Smooth muscle cell (in vitro differentiated cells): Measurements from ENCODE around the gene ADSS2. TPM values are rescaled to one million over a fixed set of nuclear protein-coding genes. Genes with fewer than 3 reads are reported as not detected.

Experiments used
- DNase-seq: peaks from one replicate; lab custom pipeline; 2025; ENCODE audit not compliant: unreplicated experiment; lab: John Stamatoyannopoulos, UW
- H2AFZ ChIP-seq: fragments of 200-600 bp; sonication (generic); 2 replicates; pipeline ENCODE4 v1.6.0; 2016; ENCODE audit warnings: antibody characterized with exemption, low read depth, mild to moderate bottlenecking
- H3F3A ChIP-seq: fragments of 200-600 bp; sonication (generic); 2 replicates; pipeline ENCODE4 v1.6.0; 2017; ENCODE audit warnings: antibody characterized with exemption, low read depth
- H3K27ac ChIP-seq: fragments of 200-600 bp; sonication (generic); 2 replicates; pipeline ENCODE4 v1.5.1; 2016; ENCODE audit warnings: low read depth, mild to moderate bottlenecking
- H3K27me3 ChIP-seq: fragments of 200-600 bp; sonication (generic); 2 replicates; pipeline ENCODE4 v1.6.1; 2016; ENCODE audit warnings: low read depth, mild to moderate bottlenecking
- H3K36me3 ChIP-seq: fragments of 200-600 bp; sonication (generic); 2 replicates; pipeline ENCODE4 v1.5.1; 2016; ENCODE audit warnings: low read depth
- H3K4me1 ChIP-seq: fragments of 200-600 bp; sonication (generic); 2 replicates; pipeline ENCODE4 v1.5.1; 2016; ENCODE audit warnings: low read depth
- H3K4me2 ChIP-seq: fragments of 200-600 bp; sonication (generic); 2 replicates; pipeline ENCODE4 v1.6.0; 2016; ENCODE audit warnings: mild to moderate bottlenecking
- H3K4me3 ChIP-seq: fragments of 200-600 bp; sonication (generic); 2 replicates; pipeline ENCODE4 v1.5.1; 2016; ENCODE audit warnings: mild to moderate bottlenecking
- H3K79me2 ChIP-seq: fragments of 200-600 bp; sonication (generic); 2 replicates; pipeline ENCODE4 v1.6.0; 2016; ENCODE audit warnings: low read depth, mild to moderate bottlenecking
- H3K9ac ChIP-seq: fragments of 200-600 bp; sonication (generic); 2 replicates; pipeline ENCODE4 v1.6.0; 2016; ENCODE audit warnings: low read depth
- H3K9me3 ChIP-seq: fragments of 200-600 bp; sonication (generic); replicated peaks from 2 replicates; pipeline ENCODE4 v1.5.1; 2016; ENCODE audit warnings: low read depth
- H4K20me1 ChIP-seq: fragments of 200-600 bp; sonication (generic); 2 replicates; pipeline ENCODE4 v1.6.0; 2016; ENCODE audit warnings: low read depth
- WGBS: methylation state at CpG from one replicate; pipeline ENCODE4 v1.1.7; 2016; ENCODE audit warnings: low lambda C conversion rate; 5-methylcytosine and 5-hydroxymethylcytosine counted together
- polyA plus RNA-seq: library from polyadenylated mRNA; unstranded; fragments of >200 nt; fragmentation: Nextera tagmentation; extraction: Ambion mirVana; gene quantifications from 2 replicates; pipeline ENCODE4 v1.2.1, GENCODE V29; 2016
- total RNA-seq: library from RNA; depleted of rRNA; stranded (reverse); fragments of >200 nt; gene quantifications from 2 replicates; pipeline ENCODE4 v1.2.3, GENCODE V29; 2014
- TF ChIP-seq, protein P1 (sequence below): fragments of 200-600 bp; sonication (generic); IDR thresholded peaks from 2 replicates; pipeline ENCODE4 v1.5.1; 2017; ENCODE audit warnings: borderline replicate concordance, mild to moderate bottlenecking, antibody characterized with exemption; ENCODE audit not compliant: insufficient read depth, poor library complexity, severe bottlenecking

ADSS2 gene
- total and polyA plus RNA-seq, 2 experiments from 2014 or later: 13.8 to 35.1 TPM

DNA sequence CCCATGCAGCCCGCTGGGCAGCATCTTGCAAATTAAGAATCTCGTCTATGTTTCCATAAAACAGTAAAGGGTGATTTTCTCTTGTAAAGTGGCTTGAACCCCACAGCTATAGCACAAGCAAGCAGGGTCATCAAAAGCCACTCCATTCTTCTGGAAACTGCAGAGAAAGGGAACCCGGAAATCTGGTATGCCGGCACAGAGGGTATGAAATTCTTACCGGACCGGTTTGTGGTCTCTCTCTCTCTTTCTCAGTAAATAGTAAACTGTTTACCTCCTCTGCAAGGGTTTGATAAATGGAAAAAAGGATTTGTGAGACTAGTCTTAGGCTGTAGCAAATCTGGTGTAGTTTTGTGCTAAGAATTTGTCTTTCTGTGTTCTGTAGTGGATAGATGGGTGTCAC is 2.7 kb upstream of the ADSS2 start:
- Histone ChIP-seq H3K9me3 (no peaks in the 10 kb centered on the region), H3K27ac (peak overlapping the region; percentile 18), H3K9ac (no peak overlapping the region), H4K20me1 (no peaks in the 10 kb centered on the region), H3K79me2 (peaks cover 14% of the 10 kb centered on the region), H3F3A (no peaks in the 10 kb centered on the region), H3K4me1 (peaks cover 36% of the 10 kb centered on the region), H3K4me2 (peak overlapping the region; percentile 53), H3K4me3 (peak overlapping the region; percentile 13), H2AFZ (peak overlapping the region; percentile 65), H3K36me3 (no peaks in the 10 kb centered on the region), H3K27me3 (no peaks in the 10 kb centered on the region)
- TF ChIP-seq, protein P1, sequence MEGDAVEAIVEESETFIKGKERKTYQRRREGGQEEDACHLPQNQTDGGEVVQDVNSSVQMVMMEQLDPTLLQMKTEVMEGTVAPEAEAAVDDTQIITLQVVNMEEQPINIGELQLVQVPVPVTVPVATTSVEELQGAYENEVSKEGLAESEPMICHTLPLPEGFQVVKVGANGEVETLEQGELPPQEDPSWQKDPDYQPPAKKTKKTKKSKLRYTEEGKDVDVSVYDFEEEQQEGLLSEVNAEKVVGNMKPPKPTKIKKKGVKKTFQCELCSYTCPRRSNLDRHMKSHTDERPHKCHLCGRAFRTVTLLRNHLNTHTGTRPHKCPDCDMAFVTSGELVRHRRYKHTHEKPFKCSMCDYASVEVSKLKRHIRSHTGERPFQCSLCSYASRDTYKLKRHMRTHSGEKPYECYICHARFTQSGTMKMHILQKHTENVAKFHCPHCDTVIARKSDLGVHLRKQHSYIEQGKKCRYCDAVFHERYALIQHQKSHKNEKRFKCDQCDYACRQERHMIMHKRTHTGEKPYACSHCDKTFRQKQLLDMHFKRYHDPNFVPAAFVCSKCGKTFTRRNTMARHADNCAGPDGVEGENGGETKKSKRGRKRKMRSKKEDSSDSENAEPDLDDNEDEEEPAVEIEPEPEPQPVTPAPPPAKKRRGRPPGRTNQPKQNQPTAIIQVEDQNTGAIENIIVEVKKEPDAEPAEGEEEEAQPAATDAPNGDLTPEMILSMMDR: no peak
- DNase-seq: no peak
- WGBS: 41% methylated on average over 6 of the region's 6 CpGs

DNA sequence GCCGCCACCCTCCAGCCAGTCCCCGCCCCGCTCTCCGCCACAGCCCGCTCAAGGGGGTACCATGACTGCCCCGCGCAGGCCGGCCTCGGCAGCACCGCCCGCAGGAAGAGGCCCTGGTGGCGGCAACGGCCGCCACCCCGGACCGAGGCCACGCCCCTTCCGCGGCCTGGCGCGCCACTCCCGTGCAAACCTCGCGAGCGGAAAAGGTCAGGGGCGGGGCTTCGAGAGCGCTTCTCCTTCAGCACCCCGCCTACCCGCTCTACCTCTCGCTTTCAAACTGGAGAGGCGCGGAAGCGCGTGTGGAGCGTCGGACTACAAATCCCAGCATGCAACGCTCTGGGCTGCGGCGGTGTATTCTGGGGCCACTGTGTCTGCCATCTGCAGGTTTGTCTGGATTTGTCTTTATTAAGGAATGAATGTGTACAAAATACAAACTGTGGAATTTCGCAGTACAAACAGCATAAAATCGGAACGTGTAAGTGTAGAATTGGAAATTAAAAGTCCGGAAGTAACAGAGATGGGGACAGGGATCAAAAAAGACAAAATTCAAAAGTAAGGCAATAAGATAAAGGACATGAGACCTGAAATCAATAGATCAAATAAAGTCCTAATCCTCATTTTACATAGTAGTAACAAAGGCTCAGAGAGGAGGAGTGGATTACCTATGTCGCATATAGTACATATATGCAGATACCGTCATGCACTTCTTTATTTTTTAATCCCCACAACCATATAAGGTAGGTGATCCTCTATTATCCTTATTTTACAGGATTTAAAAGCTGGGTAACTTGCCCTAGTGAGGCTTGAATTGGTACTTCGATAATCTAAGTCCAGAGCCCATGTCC is 464 bp upstream of the ADSS2 start:
- no peak overlapping the region for H3K9ac ChIP-seq
- no peaks in the 10 kb centered on the region for H3F3A ChIP-seq
- no peaks in the 10 kb centered on the region for H3K9me3 ChIP-seq
- H3K79me2 ChIP-seq: peaks cover 36% of the 10 kb centered on the region
- no peaks in the 10 kb centered on the region for H3K36me3 ChIP-seq
- peak overlapping the region; percentile 22 for H3K27ac ChIP-seq
- peak overlapping the region; percentile 97 for H2AFZ ChIP-seq
- WGBS: 10% methylated on average over 36 of the region's 47 CpGs
- H3K4me2 ChIP-seq: peak overlapping the region; percentile 89
- TF ChIP-seq, protein P1: peak; percentile 24
- DNase-seq: peak; percentile 95
- peak overlapping the region; percentile 88 for H3K4me3 ChIP-seq
- H3K4me1 ChIP-seq: peaks cover 58% of the 10 kb centered on the region
- H3K27me3 ChIP-seq: no peaks in the 10 kb centered on the region
- no peaks in the 10 kb centered on the region for H4K20me1 ChIP-seq

DNA sequence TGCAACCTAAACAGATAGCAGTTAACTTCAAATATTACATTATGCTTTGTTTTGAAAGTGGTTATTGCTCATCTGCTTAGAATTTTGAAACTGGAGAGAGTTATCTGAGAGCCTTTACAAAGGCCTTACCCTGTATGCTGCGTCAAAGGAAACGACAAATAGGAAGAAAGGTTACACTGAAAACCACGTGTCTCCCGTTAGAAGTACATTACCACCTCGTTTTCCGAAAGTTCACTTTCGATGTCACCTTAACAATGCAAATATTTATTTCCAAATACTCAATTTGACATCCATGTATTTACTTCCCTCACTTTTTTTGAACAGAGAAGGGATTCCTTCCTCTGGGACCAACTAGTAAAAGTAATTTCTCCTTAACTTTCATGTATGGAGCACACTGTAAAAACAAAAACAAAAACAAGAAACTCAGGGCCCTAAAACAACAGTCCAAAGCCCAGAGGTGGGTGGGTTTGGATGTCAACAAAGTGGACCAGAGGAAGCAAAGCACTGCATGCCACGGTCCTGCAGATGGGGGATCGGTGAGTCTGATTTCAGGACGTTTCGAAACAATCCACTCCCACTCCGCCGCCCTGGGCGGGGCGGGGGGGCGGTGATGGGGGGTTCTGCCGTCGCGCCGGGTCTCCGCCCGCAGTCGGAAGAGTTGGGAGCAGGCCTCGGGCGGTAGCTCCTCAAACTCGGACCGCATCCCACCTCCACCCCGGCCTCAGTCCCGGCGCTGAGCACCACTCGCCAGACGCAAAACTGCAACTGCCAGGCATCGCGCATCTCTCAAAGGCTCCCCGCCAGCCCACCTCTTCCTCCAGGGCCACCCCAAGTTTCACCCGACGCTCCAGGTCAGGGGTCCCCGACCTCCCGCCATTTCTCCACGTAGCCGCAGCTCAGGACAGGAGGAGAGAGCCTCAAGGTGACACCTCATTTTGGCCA is 841 bp downstream of the ADSS2 start:
- DNase-seq: peak; percentile 57
- no peaks in the 10 kb centered on the region for H3K36me3 ChIP-seq
- WGBS: under 1% methylated on average over 40 of the region's 41 CpGs

More for the DNA sequence above, 841 bp downstream of the ADSS2 start:
- Histone ChIP-seq H3K27me3 (no peaks in the 10 kb centered on the region), H4K20me1 (peaks cover 5% of the 10 kb centered on the region), H3K79me2 (peaks cover 49% of the 10 kb centered on the region), H3K4me1 (peaks cover 63% of the 10 kb centered on the region), H3K4me2 (peak overlapping the region; percentile 97), H3F3A (no peaks in the 10 kb centered on the region), H3K27ac (peak overlapping the region; percentile 90), H2AFZ (peak overlapping the region; percentile 87), H3K4me3 (peak overlapping the region; percentile 88), H3K9me3 (no peaks in the 10 kb centered on the region), H3K9ac (peak overlapping the region; percentile 82)
- TF ChIP-seq, protein P1: no peak
